ENCODE data around the gene SCTR. TPM values are rescaled to one million over a fixed set of nuclear protein-coding genes. Genes with fewer than 3 reads are reported as not detected.

Gene SCTR
- total RNA-seq, 1 donor from 2014 or later, result not detected

- TF ChIP-seq EZH2 (IDR thresholded peaks at IDR 0.05) (no peak), EZH2phosphoT487 (IDR thresholded peaks at IDR 0.05) (no peak)
- TF ChIP-seq, protein P1, sequence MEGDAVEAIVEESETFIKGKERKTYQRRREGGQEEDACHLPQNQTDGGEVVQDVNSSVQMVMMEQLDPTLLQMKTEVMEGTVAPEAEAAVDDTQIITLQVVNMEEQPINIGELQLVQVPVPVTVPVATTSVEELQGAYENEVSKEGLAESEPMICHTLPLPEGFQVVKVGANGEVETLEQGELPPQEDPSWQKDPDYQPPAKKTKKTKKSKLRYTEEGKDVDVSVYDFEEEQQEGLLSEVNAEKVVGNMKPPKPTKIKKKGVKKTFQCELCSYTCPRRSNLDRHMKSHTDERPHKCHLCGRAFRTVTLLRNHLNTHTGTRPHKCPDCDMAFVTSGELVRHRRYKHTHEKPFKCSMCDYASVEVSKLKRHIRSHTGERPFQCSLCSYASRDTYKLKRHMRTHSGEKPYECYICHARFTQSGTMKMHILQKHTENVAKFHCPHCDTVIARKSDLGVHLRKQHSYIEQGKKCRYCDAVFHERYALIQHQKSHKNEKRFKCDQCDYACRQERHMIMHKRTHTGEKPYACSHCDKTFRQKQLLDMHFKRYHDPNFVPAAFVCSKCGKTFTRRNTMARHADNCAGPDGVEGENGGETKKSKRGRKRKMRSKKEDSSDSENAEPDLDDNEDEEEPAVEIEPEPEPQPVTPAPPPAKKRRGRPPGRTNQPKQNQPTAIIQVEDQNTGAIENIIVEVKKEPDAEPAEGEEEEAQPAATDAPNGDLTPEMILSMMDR (IDR thresholded peaks at IDR 0.05), result no peak
- H3K9me3 ChIP-seq (ENCODE audit: low read depth), result no peaks in the 10 kb centered on the region
- no peak overlapping the region for H2AFZ ChIP-seq (replicated peaks)
- no peaks in the 10 kb centered on the region for H3K79me2 ChIP-seq (ENCODE audit: low read depth)
- Mint-ChIP-seq H3K27ac (no peak overlapping the region), H3K36me3 (peaks cover 12% of the 10 kb centered on the region), H3K4me1 (no peaks in the 10 kb centered on the region), H3K27me3 (ENCODE audit: insufficient read depth, low read depth) (no peaks in the 10 kb centered on the region), H3K9me3 (peaks cover 2% of the 10 kb centered on the region), H3K4me3 (no peak overlapping the region)
- H3K27me3 ChIP-seq, result no peaks in the 10 kb centered on the region
- no peaks in the 10 kb centered on the region for H4K20me1 ChIP-seq (ENCODE audit: low read depth)
- no peak overlapping the region for H3K9ac ChIP-seq
- DNase-seq (ENCODE audit: low spot score), result no peak
- H3K27ac ChIP-seq, result no peak overlapping the region
- no peaks in the 10 kb centered on the region for H3F3A ChIP-seq (ENCODE audit: low read depth)
- H3K4me3 ChIP-seq, result no peak overlapping the region
- no peak overlapping the region for H3K4me2 ChIP-seq
- H3K36me3 ChIP-seq, result no peaks in the 10 kb centered on the region
- H3K4me1 ChIP-seq, result no peaks in the 10 kb centered on the region
Measured at GRCh38 chr2:119553687-119554344, 29.5 kb upstream of the SCTR start.

DNA sequence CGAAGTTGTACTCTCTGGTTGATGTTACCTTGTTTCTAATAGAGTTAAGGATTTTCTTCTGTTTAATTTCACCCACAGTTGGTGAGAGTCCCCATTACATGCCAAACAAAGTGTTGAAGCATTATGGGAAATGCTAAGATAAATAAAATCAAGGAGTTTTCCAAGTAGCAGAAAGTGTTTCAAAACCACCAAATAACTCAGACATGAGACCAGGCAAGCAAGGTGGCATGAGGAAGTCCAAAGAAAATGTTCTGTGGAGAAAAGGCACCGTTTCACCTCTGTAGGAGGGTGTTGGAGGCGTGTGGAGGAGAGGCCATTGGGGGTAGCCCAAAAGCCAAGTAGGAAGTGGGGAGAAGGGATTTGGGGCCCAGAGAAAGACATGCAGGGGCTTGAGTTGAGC lies 28.6 kb upstream of the SCTR start:
- no peaks in the 10 kb centered on the region for H3K27me3 ChIP-seq
- Mint-ChIP-seq H3K9me3 (peaks cover 2% of the 10 kb centered on the region), H3K4me3 (no peak overlapping the region), H3K27me3 (ENCODE audit: insufficient read depth, low read depth) (no peaks in the 10 kb centered on the region), H3K4me1 (no peaks in the 10 kb centered on the region), H3K36me3 (peaks cover 10% of the 10 kb centered on the region), H3K27ac (no peak overlapping the region)
- no peak overlapping the region for H3K9ac ChIP-seq
- no peaks in the 10 kb centered on the region for H3K36me3 ChIP-seq
- no peaks in the 10 kb centered on the region for H3F3A ChIP-seq (ENCODE audit: low read depth)
- DNase-seq (ENCODE audit: low spot score), result no peak
- no peaks in the 10 kb centered on the region for H3K79me2 ChIP-seq (ENCODE audit: low read depth)
- no peaks in the 10 kb centered on the region for H3K4me1 ChIP-seq
- no peak overlapping the region for H3K4me2 ChIP-seq
- H3K27ac ChIP-seq, result no peak overlapping the region
- H2AFZ ChIP-seq (replicated peaks), result no peak overlapping the region
- no peaks in the 10 kb centered on the region for H4K20me1 ChIP-seq (ENCODE audit: low read depth)
- no peaks in the 10 kb centered on the region for H3K9me3 ChIP-seq (ENCODE audit: low read depth)
- no peak overlapping the region for H3K4me3 ChIP-seq
- TF ChIP-seq EZH2phosphoT487 (IDR thresholded peaks at IDR 0.05) (no peak), EZH2 (IDR thresholded peaks at IDR 0.05) (no peak)
- TF ChIP-seq, protein P1 (IDR thresholded peaks at IDR 0.05), result no peak

DNA sequence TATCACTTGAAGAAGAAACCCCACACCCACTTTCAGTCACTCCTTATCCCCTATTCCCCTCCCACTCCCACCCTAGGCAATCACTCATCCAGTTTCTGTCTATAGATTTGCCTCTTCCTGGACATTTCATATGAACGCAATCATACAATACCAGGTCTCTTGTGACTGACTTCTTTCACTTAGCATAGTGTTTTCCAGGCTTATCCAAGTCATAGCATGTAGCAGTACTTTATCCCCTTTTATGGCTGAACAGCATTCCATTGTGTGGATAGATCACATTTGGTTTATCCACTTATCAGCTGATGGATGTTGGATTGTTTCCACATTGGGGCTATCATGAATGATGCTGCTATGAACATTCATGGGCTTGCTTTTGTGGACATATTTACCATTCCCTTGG lies 26.6 kb upstream of the SCTR start:
- no peaks in the 10 kb centered on the region for H3K9me3 ChIP-seq (ENCODE audit: low read depth)
- no peaks in the 10 kb centered on the region for H3K36me3 ChIP-seq
- peaks cover 13% of the 10 kb centered on the region for H3K36me3 Mint-ChIP-seq
- no peaks in the 10 kb centered on the region for H3F3A ChIP-seq (ENCODE audit: low read depth)
- H3K9me3 Mint-ChIP-seq, result peaks cover 2% of the 10 kb centered on the region
- no peak overlapping the region for H3K9ac ChIP-seq
- no peak overlapping the region for H3K4me2 ChIP-seq
- H3K4me3 ChIP-seq, result no peak overlapping the region
- H3K79me2 ChIP-seq (ENCODE audit: low read depth), result no peaks in the 10 kb centered on the region
- no peaks in the 10 kb centered on the region for H3K27me3 Mint-ChIP-seq (ENCODE audit: insufficient read depth, low read depth)
- no peaks in the 10 kb centered on the region for H4K20me1 ChIP-seq (ENCODE audit: low read depth)
- peaks cover 4% of the 10 kb centered on the region for H3K27me3 ChIP-seq
- H3K4me1 ChIP-seq, result peaks cover 9% of the 10 kb centered on the region
- peaks cover 10% of the 10 kb centered on the region for H3K4me1 Mint-ChIP-seq
- no peak overlapping the region for H3K27ac Mint-ChIP-seq
- TF ChIP-seq, protein P1 (IDR thresholded peaks at IDR 0.05), result no peak
- TF ChIP-seq EZH2phosphoT487 (IDR thresholded peaks at IDR 0.05) (no peak), EZH2 (IDR thresholded peaks at IDR 0.05) (no peak)
- no peak for DNase-seq (ENCODE audit: low spot score)
- H2AFZ ChIP-seq (replicated peaks), result no peak overlapping the region
- no peak overlapping the region for H3K4me3 Mint-ChIP-seq
- no peak overlapping the region for H3K27ac ChIP-seq
